ENCODE results near the gene FANCC.
"Not testable (repeated sequence)": the region's sequence is repeated elsewhere in the genome, so short reads cannot be mapped to it uniquely, and the experiment has no call there.

The FANCC gene

DNA sequence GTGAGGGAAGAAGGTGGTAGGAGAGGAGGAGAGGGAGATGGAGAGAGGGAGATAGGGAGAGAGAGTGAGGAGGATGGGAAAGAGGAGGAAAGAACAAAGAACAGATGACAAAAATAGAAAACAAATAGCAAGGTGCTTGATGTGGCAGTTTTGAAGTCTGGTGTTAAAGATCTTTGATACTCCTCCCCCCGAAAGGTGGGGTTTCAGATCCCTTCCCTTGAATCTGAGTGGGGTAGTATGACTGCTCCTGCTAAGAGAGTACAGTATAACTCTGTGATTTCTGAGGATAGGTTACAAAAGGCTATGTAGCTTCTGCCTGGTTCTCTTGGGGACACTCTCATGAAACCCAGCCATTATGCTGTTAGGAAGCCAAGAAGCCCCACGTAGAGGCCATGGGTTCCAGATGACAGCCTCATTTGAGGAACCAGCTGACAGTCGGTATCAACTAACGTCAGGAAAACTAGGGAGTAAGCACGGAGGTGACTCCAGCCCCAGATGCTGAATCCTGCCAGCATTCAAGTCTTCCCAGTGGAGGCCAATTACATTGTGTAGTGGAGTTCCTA is 102.1 kb downstream of the FANCC start:
- H3K4me3 ChIP-seq (ENCODE audit: low read length) = no peak overlapping the region
- no peak for TF ChIP-seq ZNF274 (IDR thresholded peaks at IDR 0.05; ENCODE audit: low read depth, low read length)

DNA sequence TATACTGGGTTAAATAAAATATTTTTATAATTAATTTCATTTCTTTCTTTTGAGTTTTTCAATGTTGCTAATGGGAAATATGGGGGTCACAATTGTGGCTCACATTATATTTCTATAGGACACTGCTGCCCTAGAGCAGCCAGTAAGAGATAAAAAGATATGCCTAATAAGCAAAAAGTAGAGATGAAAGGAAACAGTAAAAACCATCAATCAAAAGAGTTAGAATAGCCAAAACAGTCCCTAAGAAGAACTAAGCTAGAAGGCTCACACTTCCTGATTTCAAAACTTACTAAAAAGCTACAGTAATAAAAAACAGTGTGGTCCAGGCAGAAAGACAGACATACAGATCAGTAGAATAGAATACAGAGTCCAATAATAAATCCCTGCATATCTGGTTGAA is 104.4 kb downstream of the FANCC start:
- TF ChIP-seq ZNF274 (IDR thresholded peaks at IDR 0.05; ENCODE audit: low read depth, low read length) = no peak

DNA sequence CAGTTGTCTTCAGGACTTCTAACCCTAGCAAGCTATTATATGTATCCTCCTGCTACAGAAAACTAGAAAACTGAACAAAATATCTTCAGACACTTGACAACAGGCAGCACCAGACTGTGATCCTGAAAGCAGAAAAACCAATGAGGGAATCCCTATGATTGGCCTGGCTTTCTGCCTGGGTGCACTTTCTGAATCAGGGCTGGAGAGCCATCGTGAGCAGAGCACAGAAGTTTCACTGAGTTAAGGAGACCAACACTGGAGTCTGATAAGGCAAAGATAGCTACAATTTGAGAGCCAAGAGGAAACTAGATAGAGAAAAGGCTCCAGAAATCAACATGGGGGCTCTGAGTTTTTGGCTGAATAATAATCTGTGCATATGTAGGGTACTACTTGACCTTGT is 106.5 kb downstream of the FANCC start:
- TF ChIP-seq ZNF274 (IDR thresholded peaks at IDR 0.05; ENCODE audit: low read depth, low read length) = no peak
- no peak overlapping the region for H3K4me3 ChIP-seq (ENCODE audit: low read length)

More for the DNA sequence above, 104.4 kb downstream of the FANCC start:
- no peak overlapping the region for H3K4me3 ChIP-seq (ENCODE audit: low read length)

DNA sequence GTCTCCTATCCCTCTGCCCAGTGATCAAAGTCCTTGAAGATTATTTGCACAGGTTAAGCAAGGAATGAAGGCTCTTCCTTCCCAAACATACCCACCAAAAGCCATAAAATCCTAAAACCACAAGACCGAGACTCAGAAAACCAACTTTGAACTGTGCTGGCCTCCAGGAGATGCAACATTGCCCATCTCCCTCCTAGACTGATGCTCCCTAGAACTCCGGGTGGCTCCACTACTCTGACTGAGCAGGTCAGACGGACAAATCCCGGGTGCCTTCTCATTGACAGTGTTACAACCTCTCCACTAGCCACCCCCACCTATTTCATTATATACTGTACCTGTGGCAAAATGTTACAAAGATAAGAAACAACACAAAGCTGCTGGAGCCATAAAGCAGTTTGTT is 110.1 kb downstream of the FANCC start:
- TF ChIP-seq ZNF274 (IDR thresholded peaks at IDR 0.05; ENCODE audit: low read depth, low read length) = no peak
- H3K4me3 ChIP-seq (ENCODE audit: low read length) = no peak overlapping the region

DNA sequence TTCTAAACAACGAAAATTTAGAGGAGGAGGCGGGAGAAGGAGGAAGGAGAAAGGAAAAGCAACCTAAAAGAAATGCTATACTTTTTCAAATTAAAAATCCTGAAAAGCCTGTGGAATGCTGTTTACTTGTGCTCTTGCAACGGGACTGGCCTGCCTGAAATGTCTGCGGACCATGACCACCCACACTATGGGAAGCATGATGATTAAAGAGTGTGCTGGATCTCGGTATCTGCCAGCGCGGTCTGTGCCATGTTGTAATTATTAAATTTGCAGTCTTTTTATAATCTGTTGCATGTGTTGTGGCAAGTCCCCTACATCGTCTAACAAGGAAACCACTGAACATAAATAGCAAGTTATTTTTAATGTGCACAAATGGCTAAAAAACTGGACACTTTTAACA is 111.4 kb downstream of the FANCC start:
- no peak overlapping the region for H3K4me3 ChIP-seq (ENCODE audit: low read length)
- TF ChIP-seq ZNF274 (IDR thresholded peaks at IDR 0.05; ENCODE audit: low read depth, low read length) = no peak

DNA sequence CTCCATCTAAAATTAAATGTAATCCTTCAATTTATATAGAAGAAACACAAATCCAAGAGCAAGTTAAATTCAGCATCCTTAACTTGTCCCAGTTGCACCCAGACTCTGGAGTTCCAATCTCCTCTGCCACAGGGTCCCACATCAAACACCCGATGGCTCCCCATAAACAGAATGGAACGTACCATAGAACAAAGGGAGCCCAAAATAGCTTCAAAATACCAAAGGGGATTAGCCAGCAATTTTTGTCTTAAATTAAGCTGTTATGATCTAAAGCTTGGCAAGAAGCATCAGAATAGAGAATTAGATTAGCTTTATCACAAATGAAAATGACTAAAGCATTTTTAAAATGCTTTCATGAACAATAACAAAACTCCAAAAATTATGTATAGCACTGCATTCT is 112.8 kb downstream of the FANCC start:
- TF ChIP-seq ZNF274 (IDR thresholded peaks at IDR 0.05; ENCODE audit: low read depth, low read length) = no peak
- no peak overlapping the region for H3K4me3 ChIP-seq (ENCODE audit: low read length)

DNA sequence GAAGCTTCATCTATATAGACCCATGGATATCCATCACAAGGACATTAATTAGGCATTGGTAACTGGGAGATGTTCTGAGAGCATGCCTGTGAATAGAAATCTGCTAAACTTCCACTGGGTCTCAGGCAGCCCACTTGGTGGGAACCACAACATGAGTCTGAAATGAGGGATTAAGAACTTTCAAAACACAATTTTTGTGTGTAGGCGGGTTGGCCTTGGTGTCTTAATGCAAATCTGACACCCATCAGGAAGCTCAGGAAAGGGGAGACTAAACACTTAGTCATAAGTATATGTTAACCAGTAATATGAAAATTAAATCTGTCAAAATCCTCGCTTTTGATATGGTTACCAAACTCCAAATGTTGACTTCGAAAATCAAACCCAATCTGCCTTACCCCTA is 113.2 kb downstream of the FANCC start:
- TF ChIP-seq ZNF274 (IDR thresholded peaks at IDR 0.05; ENCODE audit: low read depth, low read length) = no peak
- no peak overlapping the region for H3K4me3 ChIP-seq (ENCODE audit: low read length)

DNA sequence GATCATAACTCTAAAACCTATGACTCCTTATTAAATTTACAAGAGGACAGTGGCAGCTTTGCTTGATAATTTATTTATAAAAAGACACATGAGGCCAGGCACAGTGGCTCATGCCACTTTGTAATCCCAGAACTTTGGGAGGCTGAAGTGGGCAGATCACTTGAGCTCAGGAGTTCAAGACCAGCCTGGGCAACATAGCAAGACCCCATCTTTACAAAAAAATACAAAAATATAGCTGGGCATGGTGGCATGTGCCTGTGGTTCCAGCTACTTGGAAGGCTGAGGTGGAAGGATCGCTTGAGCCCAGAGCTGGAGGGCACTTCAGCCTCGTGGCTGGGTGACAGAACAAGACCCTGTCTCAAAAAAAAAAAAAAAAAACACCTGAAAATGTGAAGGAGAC is 114.5 kb downstream of the FANCC start:
- H3K4me3 ChIP-seq (ENCODE audit: low read length) = not testable (repeated sequence)

DNA sequence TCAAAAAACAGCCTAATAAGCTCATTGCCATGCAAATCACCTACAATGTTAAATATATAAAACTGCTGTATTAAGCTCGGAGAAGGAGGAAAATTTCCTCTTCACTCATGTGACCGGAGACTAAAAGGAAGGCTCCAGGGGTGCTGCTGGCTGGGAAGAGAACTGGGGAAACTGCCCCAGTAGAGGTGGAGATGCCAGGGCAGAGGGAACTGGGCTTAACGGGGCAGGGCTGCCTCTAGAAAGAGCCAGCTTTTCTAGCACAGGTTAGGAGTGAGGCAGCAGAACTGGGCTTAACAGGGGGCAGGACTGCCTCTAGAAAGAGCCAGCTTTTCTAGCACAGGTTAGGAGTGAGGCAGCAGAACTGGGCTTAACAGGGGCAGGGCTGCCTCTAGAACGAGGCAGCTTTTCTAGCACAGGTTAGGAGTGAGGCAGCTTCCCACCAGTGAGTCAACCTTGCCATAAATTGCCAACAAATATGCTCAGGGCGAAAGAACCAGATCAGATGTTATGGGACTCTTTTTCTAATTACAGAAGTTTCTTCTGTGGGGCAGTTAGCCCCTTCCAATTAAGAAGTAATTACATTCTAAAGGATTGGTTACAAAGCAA is 115.3 kb downstream of the FANCC start:
- no peak overlapping the region for H3K4me3 ChIP-seq (ENCODE audit: low read length)
- no peak for TF ChIP-seq ZNF274 (IDR thresholded peaks at IDR 0.05; ENCODE audit: low read depth, low read length)

DNA sequence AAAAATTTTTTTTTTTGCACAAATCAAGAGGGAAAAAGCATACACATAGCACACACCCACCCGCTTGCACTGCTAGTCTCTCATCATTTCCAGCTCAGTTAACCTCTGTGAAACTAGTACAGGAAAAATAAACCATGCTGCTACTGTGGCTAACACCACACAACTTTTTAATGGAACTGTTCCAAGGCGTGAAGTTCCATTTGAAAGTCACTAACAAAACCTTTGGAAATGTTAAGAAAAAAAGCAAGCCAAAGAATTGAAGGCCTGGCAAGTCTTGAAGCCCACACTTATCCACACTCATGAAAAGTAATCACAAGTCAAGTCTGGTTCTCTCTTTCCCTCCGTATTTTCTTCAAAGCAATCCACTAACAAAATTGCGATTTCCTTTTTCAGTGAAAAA is 116.3 kb downstream of the FANCC start:
- no peak for TF ChIP-seq ZNF274 (IDR thresholded peaks at IDR 0.05; ENCODE audit: low read depth, low read length)
- no peak overlapping the region for H3K4me3 ChIP-seq (ENCODE audit: low read length)

DNA sequence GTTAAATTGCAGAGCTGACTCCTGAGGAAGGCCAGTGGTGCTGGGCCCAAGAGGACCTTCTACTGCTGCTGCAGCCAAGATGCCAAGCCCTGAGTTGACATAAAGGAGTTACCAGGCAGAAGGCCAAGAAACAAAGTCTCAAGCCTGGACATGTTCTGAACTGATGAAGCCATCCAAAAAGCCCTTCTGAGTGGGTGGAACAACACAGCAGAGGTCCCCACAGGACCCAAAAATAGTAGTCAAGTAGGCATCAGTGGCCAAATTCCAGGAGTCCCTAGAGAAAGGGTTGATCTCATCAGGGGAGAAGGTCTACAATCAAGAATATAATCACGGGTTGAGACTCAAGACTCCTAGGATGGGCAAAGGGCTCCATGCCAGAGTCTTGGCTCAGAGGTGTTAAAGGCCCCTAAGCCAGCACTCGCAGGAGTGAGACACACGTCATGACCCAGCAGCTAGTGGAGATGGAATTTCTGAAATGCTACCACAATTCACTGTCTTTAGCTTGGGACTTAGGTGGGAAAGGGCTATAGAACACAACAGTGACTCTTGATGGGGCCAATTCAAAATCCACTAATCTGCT is 119.7 kb downstream of the FANCC start:
- H3K4me3 ChIP-seq (ENCODE audit: low read length) = no peak overlapping the region
- no peak for TF ChIP-seq ZNF274 (IDR thresholded peaks at IDR 0.05; ENCODE audit: low read depth, low read length)

DNA sequence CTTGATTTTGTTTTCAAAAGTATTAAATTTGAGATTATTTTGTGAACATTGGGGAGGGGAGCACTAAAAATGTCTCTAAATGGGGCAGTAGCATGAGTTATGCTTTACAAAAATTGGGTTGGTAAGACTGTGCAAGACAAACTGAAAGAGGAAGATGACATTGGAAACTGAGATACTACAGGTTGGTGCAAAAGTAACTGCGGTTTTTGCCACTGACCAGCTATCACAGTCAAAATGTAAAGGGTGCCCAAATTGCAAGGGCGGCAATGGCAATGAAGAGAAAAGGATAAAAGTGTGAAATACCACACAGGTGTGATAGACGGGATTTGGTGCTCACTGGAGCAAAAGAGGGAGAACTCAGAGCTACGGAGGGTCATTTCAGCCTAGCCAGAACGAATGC is 124.0 kb downstream of the FANCC start:
- TF ChIP-seq ZNF274 (IDR thresholded peaks at IDR 0.05; ENCODE audit: low read depth, low read length) = no peak
- H3K4me3 ChIP-seq (ENCODE audit: low read length) = no peak overlapping the region

DNA sequence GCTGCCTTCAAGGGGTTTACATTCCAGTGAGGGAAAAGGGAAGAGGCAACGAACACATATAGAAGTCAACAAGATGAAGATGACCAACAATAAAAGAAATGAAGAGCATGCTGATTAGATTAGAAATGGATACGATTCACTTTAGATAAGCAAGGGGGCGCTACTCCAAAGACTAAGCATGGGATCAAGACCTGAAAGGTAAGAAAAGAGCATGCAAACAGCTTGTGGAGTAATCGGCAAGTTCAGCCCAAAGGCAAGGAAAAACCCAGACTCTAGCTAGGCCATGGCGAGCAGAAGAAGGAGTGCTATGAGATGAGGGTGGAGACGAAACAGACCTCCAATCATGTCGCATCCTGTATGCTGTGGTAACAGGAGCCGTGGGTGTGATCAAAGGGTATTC is 124.4 kb downstream of the FANCC start:
- TF ChIP-seq ZNF274 (IDR thresholded peaks at IDR 0.05; ENCODE audit: low read depth, low read length) = no peak
- no peak overlapping the region for H3K4me3 ChIP-seq (ENCODE audit: low read length)

DNA sequence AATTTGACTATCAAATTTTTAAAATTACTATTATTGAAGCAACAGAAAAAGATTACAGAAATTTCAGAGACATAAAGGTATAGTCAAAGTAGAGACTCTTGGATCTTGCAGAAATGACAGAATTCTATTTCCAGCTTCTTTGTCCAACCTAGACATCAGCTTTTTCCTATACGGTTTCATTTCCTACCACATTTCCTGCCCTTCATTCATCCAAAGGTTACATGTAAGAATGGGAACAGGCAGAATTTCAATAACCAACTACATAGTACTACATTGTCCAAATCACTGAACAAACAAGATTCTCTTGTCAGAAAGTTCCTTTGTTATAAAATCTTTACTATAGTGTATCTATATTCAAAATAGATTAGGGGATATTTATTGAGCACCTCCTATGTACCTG is 124.9 kb downstream of the FANCC start:
- H3K4me3 ChIP-seq (ENCODE audit: low read length) = no peak overlapping the region
- no peak for TF ChIP-seq ZNF274 (IDR thresholded peaks at IDR 0.05; ENCODE audit: low read depth, low read length)

DNA sequence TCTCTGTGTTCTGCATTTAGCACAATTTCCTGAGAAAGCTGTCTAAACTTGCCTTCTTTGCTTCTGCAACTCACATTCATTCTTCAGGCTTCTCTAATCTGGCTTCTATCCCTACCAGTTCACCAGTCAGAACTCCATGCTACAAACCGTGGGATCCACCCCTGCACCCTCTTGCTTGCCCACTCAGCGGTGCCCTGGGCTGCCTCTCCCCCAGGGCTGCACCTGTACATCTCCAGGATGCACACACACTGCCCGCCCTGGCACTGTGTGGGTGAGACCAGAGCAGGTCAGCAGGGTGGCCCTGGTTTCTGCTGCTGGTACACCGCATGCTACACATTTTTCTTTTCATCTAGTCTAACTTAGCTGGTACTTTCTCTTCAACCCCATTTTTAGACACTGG is 127.1 kb downstream of the FANCC start:
- H3K4me3 ChIP-seq (ENCODE audit: low read length) = no peak overlapping the region
- no peak for TF ChIP-seq ZNF274 (IDR thresholded peaks at IDR 0.05; ENCODE audit: low read depth, low read length)
